Measurements from ENCODE around the gene FHAD1.
"Not testable (repeated sequence)": the region's sequence is repeated elsewhere in the genome, so short reads cannot be mapped to it uniquely, and the experiment has no call there.

Gene FHAD1

GRCh38 chr1:15370781-15371520, 123.9 kb downstream of the FHAD1 start:
- no peak for DNase-seq (ENCODE audit: low spot score)

GRCh38 chr1:15371610-15372545, 124.9 kb downstream of the FHAD1 start:
- no peak for DNase-seq (ENCODE audit: low spot score)

- no peak for DNase-seq (ENCODE audit: low spot score)
Measured at GRCh38 chr1:15378729-15379128, 131.7 kb downstream of the FHAD1 start.

- DNase-seq (ENCODE audit: low spot score) = not testable (repeated sequence)
Measured at GRCh38 chr1:15379151-15379550, 132.1 kb downstream of the FHAD1 start.

- no peak for DNase-seq (ENCODE audit: low spot score)
Measured at GRCh38 chr1:15380601-15381508, 133.8 kb downstream of the FHAD1 start.

GRCh38 chr1:15381805-15382204, 134.8 kb downstream of the FHAD1 start:
- DNase-seq (ENCODE audit: low spot score) = no peak

- DNase-seq (ENCODE audit: low spot score) = no peak
Measured at GRCh38 chr1:15382601-15383518, 135.8 kb downstream of the FHAD1 start.

- no peak for DNase-seq (ENCODE audit: low spot score)
Measured at GRCh38 chr1:15383810-15384209, 136.8 kb downstream of the FHAD1 start.

- no peak for DNase-seq (ENCODE audit: low spot score)
Measured at GRCh38 chr1:15384301-15384901, 137.4 kb downstream of the FHAD1 start.

- DNase-seq (ENCODE audit: low spot score) = no peak
Measured at GRCh38 chr1:15385420-15385819, 138.4 kb downstream of the FHAD1 start.

- DNase-seq (ENCODE audit: low spot score) = no peak
Measured at GRCh38 chr1:15386164-15386749, 139.2 kb downstream of the FHAD1 start.

GRCh38 chr1:15388201-15388880, 141.3 kb downstream of the FHAD1 start:
- no peak for DNase-seq (ENCODE audit: low spot score)

- not testable (repeated sequence) for DNase-seq (ENCODE audit: low spot score)
Measured at GRCh38 chr1:15389828-15390227, 142.8 kb downstream of the FHAD1 start.

GRCh38 chr1:15390667-15391066, 143.6 kb downstream of the FHAD1 start:
- DNase-seq (ENCODE audit: low spot score) = no peak

GRCh38 chr1:15391366-15391765, 144.3 kb downstream of the FHAD1 start:
- DNase-seq (ENCODE audit: low spot score) = no peak

- no peak for DNase-seq (ENCODE audit: low spot score)
Measured at GRCh38 chr1:15393475-15394257, 146.6 kb downstream of the FHAD1 start.

GRCh38 chr1:15394258-15394690, 147.3 kb downstream of the FHAD1 start:
- DNase-seq (ENCODE audit: low spot score) = no peak

GRCh38 chr1:15397236-15397635, 150.2 kb downstream of the FHAD1 start:
- DNase-seq (ENCODE audit: low spot score) = no peak

GRCh38 chr1:15399710-15400109, 152.7 kb downstream of the FHAD1 start:
- DNase-seq (ENCODE audit: low spot score) = no peak
